H1 (cell line): ENCODE data around the gene PIK3R1. TPM values are rescaled to one million over a fixed set of nuclear protein-coding genes. Genes with fewer than 3 reads are reported as not detected.

Experiments
- CTCF ChIA-PET: fragments of 300-600 bp; sonication (Branson Sonifier 250); formaldehyde crosslinking; loops from one replicate; lab custom pipeline; 2021; ENCODE audit not compliant: partially characterized antibody; lab: Charles Lee
- POLR2A ChIA-PET: fragments of 300-600 bp; sonication (Branson Sonifier 250); formaldehyde crosslinking; loops from one replicate; lab custom pipeline; 2021; ENCODE audit warnings: inconsistent platforms; ENCODE audit not compliant: partially characterized antibody; lab: Charles Lee
- DNase-seq, 2 experiments: peaks; one replicate each; pipeline versions ENCODE4 v3.0.0 to v3.0.0-alpha.2; 2010 to 2022; ENCODE audit warnings: low spot score in 2 of 2, low read depth in 1 of 2, mixed read lengths in 1 of 2
- FAIRE-seq: peaks from 2 replicates; lab custom pipeline; 2011; peaks lifted over from hg19 to GRCh38; lab: Jason Lieb, UNC
- H2AFZ ChIP-seq: 2 replicates; pipeline ENCODE4 v1.8.1; 2012; ENCODE audit warnings: low read length, inconsistent platforms
- H2AK5ac ChIP-seq: 2 replicates; pipeline ENCODE4 v1.6.1; 2013; ENCODE audit warnings: low read depth, low read length
- H2BK120ac ChIP-seq: replicated peaks from 2 replicates; pipeline ENCODE3; 2013; ENCODE audit warnings: low read depth, low read length, inconsistent platforms
- H2BK12ac ChIP-seq: 2 replicates; pipeline ENCODE4 v1.6.1; 2013; ENCODE audit warnings: low read depth, low read length
- H2BK15ac ChIP-seq: 2 replicates; pipeline ENCODE4 v1.6.1; 2013; ENCODE audit warnings: low read length
- H2BK20ac ChIP-seq: 2 replicates; pipeline ENCODE4 v1.6.1; 2013; ENCODE audit warnings: low read length
- H2BK5ac ChIP-seq: 2 replicates; pipeline ENCODE4 v1.6.1; 2013; ENCODE audit warnings: low read depth, low read length
- H3K14ac ChIP-seq: 2 replicates; pipeline ENCODE4 v1.6.1; 2013; ENCODE audit warnings: inconsistent platforms; ENCODE audit not compliant: insufficient read length
- H3K18ac ChIP-seq: 2 replicates; pipeline ENCODE4 v1.6.1; 2013; ENCODE audit warnings: low read length; ENCODE audit errors: extremely low read depth
- H3K23ac ChIP-seq: 2 replicates; pipeline ENCODE4 v1.6.1; 2013; ENCODE audit warnings: inconsistent platforms; ENCODE audit not compliant: insufficient read length
- H3K23me2 ChIP-seq: 2 replicates; pipeline ENCODE4 v1.6.1; 2013; ENCODE audit warnings: low read depth, low read length
- H3K27ac ChIP-seq: 2 replicates; pipeline ENCODE4 v1.6.1; 2011; ENCODE audit warnings: low read depth, low read length, inconsistent platforms
- H3K27me3 ChIP-seq, 4 experiments: replicated peaks in 1 of 4; 1 replicate in 1 of 4; 2 replicates in 3 of 4; pipeline versions ENCODE4 v1.6.1 to v1.8.1; 2011 to 2013; ENCODE audit warnings: low read length in 3 of 4, mild to moderate bottlenecking in 3 of 4, inconsistent platforms in 2 of 4, mixed read lengths in 2 of 4, moderate library complexity in 1 of 4; ENCODE audit not compliant: control insufficient read depth in 3 of 4, insufficient read depth in 3 of 4; ENCODE audit errors: extremely low read depth in 1 of 4
- H3K36me3 ChIP-seq, 4 experiments: 2 replicates each; pipeline versions ENCODE4 v1.6.1 to v1.8.1; 2011 to 2013; ENCODE audit warnings: mild to moderate bottlenecking in 4 of 4, low read length in 3 of 4, moderate library complexity in 2 of 4, control low read depth in 1 of 4, inconsistent platforms in 1 of 4; ENCODE audit not compliant: insufficient read depth in 4 of 4, control insufficient read depth in 2 of 4
- H3K4ac ChIP-seq: replicated peaks from 2 replicates; pipeline ENCODE3; 2013; ENCODE audit warnings: low read length, low read depth, mixed read lengths, inconsistent platforms; ENCODE audit not compliant: insufficient read length
- H3K4me1 ChIP-seq, 4 experiments: replicated peaks in 1 of 4; 1 replicate in 1 of 4; 2 replicates in 3 of 4; pipeline versions ENCODE4 v1.6.1 to v1.8.1; 2011 to 2013; ENCODE audit warnings: low read length in 3 of 4, inconsistent platforms in 2 of 4, mixed read lengths in 1 of 4; ENCODE audit not compliant: insufficient read depth in 4 of 4, control insufficient read depth in 3 of 4
- H3K4me2 ChIP-seq, 2 experiments: 2 replicates each; pipeline versions ENCODE4 v1.6.1 to v1.8.1; 2011 to 2013; ENCODE audit warnings: low read depth in 2 of 2, low read length in 2 of 2, control low read depth in 1 of 2, inconsistent platforms in 1 of 2, mild to moderate bottlenecking in 1 of 2; ENCODE audit not compliant: insufficient read depth in 1 of 2
- H3K4me3 ChIP-seq, 4 experiments: fragments of 200-600, 300-600 bp in 1 of 4; sonication (generic), shearing (Covaris generic), sonication (Bioruptor Twin) in 1 of 4; 2 replicates each; pipeline versions ENCODE4 v1.5.1 to v1.8.1; 2011 to 2016; ENCODE audit warnings: low read length in 4 of 4, low read depth in 3 of 4, control low read depth in 2 of 4, inconsistent platforms in 2 of 4, mild to moderate bottlenecking in 2 of 4, mixed read lengths in 1 of 4, moderate library complexity in 1 of 4; ENCODE audit not compliant: insufficient read depth in 2 of 4; ENCODE audit errors: extremely low read depth in 1 of 4
- H3K56ac ChIP-seq: replicated peaks from 2 replicates; pipeline ENCODE3; 2013; ENCODE audit warnings: low read depth, mild to moderate bottlenecking, mixed read lengths, low read length, inconsistent platforms; ENCODE audit not compliant: insufficient read length
- H3K79me1 ChIP-seq: 2 replicates; pipeline ENCODE4 v1.6.1; 2013; ENCODE audit warnings: low read depth, low read length, control low read depth
- H3K79me2 ChIP-seq, 2 experiments: 2 replicates each; pipeline versions ENCODE4 v1.6.1 to v1.8.1; 2012 to 2013; ENCODE audit warnings: low read length in 2 of 2, mild to moderate bottlenecking in 2 of 2, inconsistent platforms in 1 of 2; ENCODE audit not compliant: insufficient read depth in 2 of 2, control insufficient read depth in 1 of 2
- H3K9ac ChIP-seq, 4 experiments: replicated peaks in 1 of 4; 1 replicate in 1 of 4; 2 replicates in 3 of 4; pipeline versions ENCODE4 v1.6.1 to v1.8.1; 2011 to 2013; ENCODE audit warnings: low read depth in 3 of 4, low read length in 3 of 4, control low read depth in 2 of 4, mild to moderate bottlenecking in 2 of 4, moderate library complexity in 2 of 4, inconsistent platforms in 1 of 4; ENCODE audit errors: extremely low read depth in 1 of 4
- H3K9me3 ChIP-seq, 2 experiments: 2 replicates each; pipeline versions ENCODE4 v1.6.1 to v1.8.1; 2012 to 2013; ENCODE audit warnings: mild to moderate bottlenecking in 2 of 2, moderate library complexity in 2 of 2, control low read depth in 1 of 2, inconsistent platforms in 1 of 2, low read depth in 1 of 2, low read length in 1 of 2, mixed read lengths in 1 of 2; ENCODE audit not compliant: insufficient read depth in 2 of 2
- H4K20me1 ChIP-seq, 2 experiments: replicated peaks in 1 of 2; 2 replicates each; pipeline versions ENCODE3 to v1.8.1; 2011 to 2013; ENCODE audit warnings: inconsistent platforms in 2 of 2, low read length in 2 of 2, mild to moderate bottlenecking in 1 of 2; ENCODE audit not compliant: insufficient read depth in 2 of 2, control insufficient read depth in 1 of 2
- H4K5ac ChIP-seq: 2 replicates; pipeline ENCODE4 v1.6.1; 2013; ENCODE audit warnings: low read length, low read depth, mixed read lengths, inconsistent platforms; ENCODE audit not compliant: insufficient read length
- H4K8ac ChIP-seq: 2 replicates; pipeline ENCODE4 v1.8.0; 2013; ENCODE audit warnings: mild to moderate bottlenecking, moderate library complexity, low read length, inconsistent platforms; ENCODE audit not compliant: insufficient read depth; ENCODE audit errors: extremely low read depth
- H4K91ac ChIP-seq: replicated peaks from 2 replicates; pipeline ENCODE3; 2013; ENCODE audit warnings: low read length, mixed read lengths, inconsistent platforms; ENCODE audit not compliant: insufficient read length
- KDM5A ChIP-seq: fragments of 200-600 bp; IDR thresholded peaks from 2 replicates; pipeline ENCODE4 v1.7.1; 2012; ENCODE audit warnings: mild to moderate bottlenecking, low read length, inconsistent platforms, mixed read lengths
- POLR2AphosphoS5 ChIP-seq: IDR thresholded peaks from 2 replicates; pipeline ENCODE4 v1.6.1; 2011; ENCODE audit warnings: low read depth, low read length
- SIN3A ChIP-seq, 2 experiments: IDR thresholded peaks in 1 of 2; conservative IDR thresholded peaks in 1 of 2; 2 replicates each; pipeline ENCODE4 v1.6.1; 2011 to 2012; ENCODE audit warnings: low read length in 2 of 2, improper control_type of control experiment in 1 of 2, low read depth in 1 of 2, mild to moderate bottlenecking in 1 of 2
- TEAD4 ChIP-seq: IDR thresholded peaks from 2 replicates; pipeline ENCODE4 v1.6.1; 2012; ENCODE audit warnings: low read depth, low read length, inconsistent platforms, mixed read lengths
- WGBS, 2 experiments: shearing (Covaris generic) in 1 of 2; methylation state at CpG; one replicate each; pipeline versions ENCODE4 v1.1.6 to v1.1.7; 2013 to 2015; ENCODE audit warnings: low lambda C conversion rate in 2 of 2, mixed read lengths in 2 of 2, inconsistent platforms in 1 of 2, low coverage in 1 of 2, missing lambda C conversion rate in 1 of 2; ENCODE audit not compliant: insufficient replicate concordance in 2 of 2, insufficient coverage in 1 of 2, insufficient read length in 1 of 2; ENCODE audit errors: extremely low coverage in 1 of 2, missing lambda C conversion rate in 1 of 2; 5-methylcytosine and 5-hydroxymethylcytosine counted together
- polyA plus RNA-seq, 7 experiments: library from polyadenylated mRNA; depleted of rRNA in 3 of 7; stranded (reverse) in 5 of 7; unstranded in 2 of 7; fragments of >200 nt in 5 of 7; fragments of 200-250 nt in 2 of 7; gene quantifications; 1 replicate in 5 of 7; 2 replicates in 1 of 7; 4 replicates in 1 of 7; pipeline versions ENCODE4 v1.2.1 to v1.2.3, GENCODE V29; 2011 to 2013; ENCODE audit warnings: missing spikeins in 2 of 7, mixed read lengths in 2 of 7
- total RNA-seq: library from RNA; stranded (reverse); fragmentation: NEBNext Ultra II Directional; extraction: Animal tissue kit (Norgen Biotek cat#: 25700); gene quantifications from 2 replicates; pipeline ENCODE4 v1.2.1, GENCODE V29; 2021

The PIK3R1 gene
- total and polyA plus RNA-seq, 2 of the 8 experiments (the other 6 are each of a cell fraction or from before 2014, with no cell fraction given), result 2.3 to 13.7 TPM

DNA sequence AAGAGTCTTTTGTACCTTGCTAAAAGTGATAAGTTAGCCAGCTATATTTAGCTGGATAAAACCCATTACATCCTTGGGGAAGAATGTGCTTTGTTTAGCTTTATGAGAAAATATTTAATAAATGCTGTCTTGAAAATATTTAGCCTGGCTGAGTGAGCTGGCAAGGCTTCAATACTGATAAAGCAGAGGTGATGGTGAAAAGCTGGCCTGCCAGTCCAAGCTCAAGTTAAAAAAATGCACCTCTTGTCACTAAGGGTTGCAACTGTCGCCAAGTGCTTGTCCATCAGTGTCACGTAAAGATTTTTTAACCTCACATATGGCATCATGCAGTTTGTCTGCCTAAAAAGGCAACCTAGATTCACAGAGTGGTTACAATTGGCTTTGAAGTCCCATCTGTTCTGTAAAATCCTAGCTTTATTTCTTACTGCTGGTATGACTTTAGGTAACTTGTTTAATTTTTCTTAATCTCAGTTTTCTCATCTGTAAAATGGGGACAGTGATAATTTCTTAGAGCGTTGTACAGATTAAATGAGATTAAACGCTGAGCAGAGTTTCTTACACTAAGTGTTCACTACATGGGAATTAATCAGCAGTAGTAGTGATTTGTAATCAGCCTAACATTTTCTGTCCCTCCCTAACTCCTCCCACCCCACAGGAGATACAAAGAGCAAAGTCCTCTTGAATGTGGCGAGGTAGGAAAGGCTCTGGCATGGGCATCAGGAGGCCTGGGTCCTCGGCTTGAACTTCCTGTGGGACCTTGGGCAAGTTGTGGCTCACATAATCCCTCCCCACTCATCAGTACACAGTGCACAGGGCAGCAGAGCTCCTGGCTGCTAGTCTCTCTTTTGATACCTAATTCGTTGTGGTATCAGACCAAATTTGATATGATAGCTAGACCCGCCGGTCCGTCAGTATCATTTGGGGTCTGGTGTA, 48.7 kb downstream of the PIK3R1 start:
- no peak overlapping the region for H2BK120ac ChIP-seq
- H3K79me2 ChIP-seq, result no peaks in the 10 kb centered on the region
- no peak overlapping the region for H3K4me2 ChIP-seq
- H3K56ac ChIP-seq, result no peak overlapping the region
- no peak overlapping the region for H4K5ac ChIP-seq
- no peaks in the 10 kb centered on the region for H3K79me1 ChIP-seq
- no peak overlapping the region for H4K91ac ChIP-seq
- H2BK15ac ChIP-seq, result no peak overlapping the region
- POLR2A ChIA-PET, result no interaction called here
- no peaks in the 10 kb centered on the region for H4K20me1 ChIP-seq
- no peak overlapping the region for H3K23ac ChIP-seq
- no peak overlapping the region for H2BK20ac ChIP-seq
- H3K36me3 ChIP-seq, result no peaks in the 10 kb centered on the region
- no peak overlapping the region for H4K8ac ChIP-seq
- H2BK5ac ChIP-seq, result no peak overlapping the region
- no peaks in the 10 kb centered on the region for H3K27me3 ChIP-seq
- no peak for DNase-seq
- TF ChIP-seq KDM5A, result no peak
- no peak for TF ChIP-seq SIN3A (conservative IDR thresholded peaks at IDR 0.05 in 1 of 2, IDR thresholded peaks at IDR 0.05 in 1 of 2; ENCODE audit: low read depth in 1 of 2, low read length in 2 of 2)
- TF ChIP-seq TEAD4, result no peak
- no peak for TF ChIP-seq POLR2AphosphoS5
- H3K18ac ChIP-seq, result no peak overlapping the region
- no peak overlapping the region for H3K9ac ChIP-seq
- FAIRE-seq, result no peak
- H3K4me1 ChIP-seq, result no peaks in the 10 kb centered on the region
- no peak overlapping the region for H2AK5ac ChIP-seq
- H3K9me3 ChIP-seq, result peaks cover 0 to 2% of the 10 kb centered on the region in 2 experiments; a peak in 1 of 4 replicates
- no peak overlapping the region for H2BK12ac ChIP-seq
- H3K4me3 ChIP-seq, result no peak overlapping the region
- H3K27ac ChIP-seq, result no peak overlapping the region
- no peak overlapping the region for H3K14ac ChIP-seq
- H2AFZ ChIP-seq, result no peak overlapping the region
- no peak overlapping the region for H3K4ac ChIP-seq
- no peaks in the 10 kb centered on the region for H3K23me2 ChIP-seq
- CTCF ChIA-PET, result interaction anchor here (0.9 to 1.9 kb wide), 2 partner anchors 8 to 12 kb away, joined by 4 to 5 read pairs; no protein-coding TSS in a partner anchor
- 82% methylated on average over 10 of the region's 10 CpGs; no CpG with 5 or more reads in 1 of the 2 experiments for WGBS, 2 experiments
